HG03139 (cell line): Measurements from ENCODE around the gene NDRG2.
"Not testable (repeated sequence)": the region's sequence is repeated elsewhere in the genome, so short reads cannot be mapped to it uniquely, and the experiment has no call there.

ENCODE experiments used
- ATAC-seq: cut with Tn5 transposase; IDR thresholded peaks from one replicate; pipeline ENCODE4 v1.9.1; 2021; ENCODE audit not compliant: unreplicated experiment

NDRG2 gene

DNA sequence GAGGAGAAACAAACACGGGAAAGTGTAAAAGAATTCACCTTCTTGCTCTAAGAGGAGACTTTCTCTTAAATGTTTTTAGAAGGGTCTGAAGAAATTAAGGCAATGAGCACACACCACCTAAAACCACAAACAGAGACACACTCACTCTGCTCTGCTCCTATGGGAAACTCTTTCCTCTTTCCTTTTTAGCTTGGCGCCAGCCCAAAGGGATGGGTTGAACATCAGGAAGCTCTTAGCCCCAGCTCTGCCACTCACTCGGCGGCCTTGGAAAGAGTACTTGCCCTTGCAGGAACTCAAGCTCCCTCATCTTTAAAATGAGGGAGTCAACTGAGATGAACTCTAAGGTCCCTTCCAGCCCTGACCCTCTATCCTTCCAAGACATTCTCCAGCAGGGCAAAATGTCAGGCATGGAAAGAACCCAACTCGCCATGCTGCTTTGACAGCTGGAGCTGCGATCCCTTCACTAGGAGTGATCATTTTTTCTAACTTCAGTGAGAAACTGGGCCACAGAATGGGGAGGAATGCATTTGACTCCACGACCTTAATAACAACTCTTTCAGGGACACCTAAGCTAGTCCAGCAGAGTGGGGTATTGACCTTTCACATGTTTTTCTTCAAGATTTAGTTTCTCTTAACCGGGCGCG, 31.8 kb upstream of the NDRG2 start:
- ATAC-seq: no peak

DNA sequence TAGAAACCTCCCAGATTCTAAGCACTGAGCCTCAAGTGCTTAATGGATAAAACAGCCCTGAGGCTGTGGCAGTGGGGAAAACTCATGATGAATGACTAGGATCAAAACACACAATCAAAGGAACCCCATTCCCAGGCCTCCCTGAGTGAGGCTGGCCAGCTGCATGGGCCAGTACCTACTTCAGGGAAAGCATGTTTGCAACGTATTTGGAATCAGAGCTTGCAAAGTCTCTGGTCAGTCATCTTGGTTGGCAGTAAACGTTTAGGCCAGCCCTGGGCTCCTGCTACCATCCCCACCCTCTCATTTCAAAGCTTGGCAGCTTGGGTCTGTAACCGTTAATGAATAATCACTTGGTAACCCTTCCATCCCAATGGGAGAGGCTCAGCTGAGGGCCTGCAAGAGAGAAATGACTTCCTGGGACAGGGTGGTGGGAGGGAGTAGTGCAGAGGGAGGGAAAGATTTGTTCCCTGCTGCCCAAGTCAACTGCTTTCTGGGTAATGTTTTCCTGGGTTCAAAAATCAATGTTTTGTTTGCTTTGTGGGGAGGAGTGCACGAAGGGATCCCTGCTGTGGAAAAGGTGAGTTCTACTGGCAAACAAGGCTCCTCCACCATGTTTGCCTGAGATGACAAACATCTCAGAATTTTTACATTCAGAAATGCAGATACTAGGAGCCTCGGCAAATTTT, 30.7 kb upstream of the NDRG2 start:
- ATAC-seq: no peak

DNA sequence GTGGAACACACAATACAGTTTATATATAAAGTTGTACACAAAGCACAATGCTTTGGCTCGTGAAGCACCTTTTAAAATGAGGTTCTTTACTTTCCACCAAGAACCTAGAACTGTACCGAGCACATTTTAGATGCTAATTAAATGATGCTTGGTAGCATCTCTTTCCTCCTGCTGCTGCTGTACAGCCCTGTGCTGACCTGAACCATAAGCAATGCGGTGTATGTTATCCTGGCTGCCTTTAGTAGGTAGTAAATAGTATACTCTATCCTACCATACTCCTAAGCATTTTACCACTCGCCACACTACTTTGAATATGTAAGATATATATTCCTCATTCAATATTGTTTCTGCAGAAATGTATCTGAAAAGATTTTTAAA, 29.9 kb upstream of the NDRG2 start:
- no peak for ATAC-seq

DNA sequence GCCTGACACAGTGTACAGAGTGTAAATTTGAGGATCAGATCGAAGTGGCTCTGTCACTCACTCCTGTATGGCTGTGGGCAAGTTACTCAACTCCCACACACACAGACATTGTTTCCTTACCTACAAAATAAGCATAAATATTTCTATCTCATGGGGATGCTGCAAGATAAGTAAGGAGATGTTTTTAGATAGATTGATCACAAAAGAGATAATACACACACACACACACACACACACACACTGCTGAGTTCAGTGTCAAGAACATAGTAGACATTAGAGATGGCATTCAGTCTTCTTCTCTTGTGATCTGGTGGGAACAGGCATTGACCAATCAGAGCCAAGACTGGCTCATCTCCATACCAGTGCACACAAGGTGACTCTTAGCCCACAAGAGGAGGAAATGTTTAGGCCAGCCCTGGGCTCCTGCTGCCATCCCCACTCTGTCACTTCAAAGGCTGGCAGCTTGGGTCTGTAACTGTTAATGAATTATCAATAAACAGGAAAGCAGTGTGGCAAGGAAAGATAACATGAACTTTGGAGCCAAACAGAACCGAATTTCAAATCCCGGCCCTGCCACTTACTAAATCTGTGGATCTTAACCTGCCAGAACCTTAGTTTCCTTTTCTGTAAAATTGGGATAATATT, 29.4 kb upstream of the NDRG2 start:
- no peak for ATAC-seq

DNA sequence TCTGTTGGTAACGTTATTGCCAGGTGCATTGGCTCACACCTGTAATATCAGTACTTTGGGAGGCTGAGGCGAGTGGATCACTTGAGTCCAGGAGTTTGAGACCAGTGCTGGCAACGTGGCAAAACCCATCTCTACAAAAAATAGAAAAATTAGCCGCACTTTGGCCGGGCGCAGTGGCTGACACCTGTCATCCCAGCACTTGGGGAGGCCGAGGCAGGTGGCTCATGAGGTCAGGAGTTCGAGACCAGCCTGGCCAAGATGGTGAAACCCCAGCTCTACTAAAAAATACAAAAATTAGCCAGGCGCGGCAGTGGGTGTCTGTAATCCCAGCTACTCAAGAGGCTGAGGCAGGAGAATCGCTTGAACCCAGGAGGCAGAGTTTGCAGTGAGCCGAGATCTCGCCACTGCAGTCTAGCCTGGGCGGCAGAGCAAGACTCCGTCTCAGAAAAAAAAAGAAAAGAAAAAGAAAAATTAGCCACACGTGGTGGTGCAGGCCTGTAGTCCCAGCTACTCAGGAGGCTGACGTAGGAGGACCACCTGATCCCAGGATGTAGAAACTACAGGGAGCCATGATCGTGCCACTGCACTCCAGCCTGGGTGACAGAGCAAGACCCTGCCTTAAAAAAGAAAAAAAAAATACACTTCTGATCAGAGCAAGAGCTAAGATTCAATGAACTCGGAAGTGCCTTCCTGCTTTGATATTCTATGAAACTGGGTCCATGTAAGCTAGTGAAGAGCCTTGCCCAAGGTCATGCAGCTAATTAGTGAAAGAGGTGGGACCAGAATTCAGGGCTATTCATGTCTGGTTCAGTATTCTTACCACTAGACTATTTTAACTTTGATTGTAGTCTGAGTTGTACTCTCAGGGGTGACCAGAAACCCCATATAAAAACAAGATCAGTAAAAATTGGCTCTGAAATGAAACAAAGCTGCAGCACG, 28.6 kb upstream of the NDRG2 start:
- ATAC-seq: no peak

DNA sequence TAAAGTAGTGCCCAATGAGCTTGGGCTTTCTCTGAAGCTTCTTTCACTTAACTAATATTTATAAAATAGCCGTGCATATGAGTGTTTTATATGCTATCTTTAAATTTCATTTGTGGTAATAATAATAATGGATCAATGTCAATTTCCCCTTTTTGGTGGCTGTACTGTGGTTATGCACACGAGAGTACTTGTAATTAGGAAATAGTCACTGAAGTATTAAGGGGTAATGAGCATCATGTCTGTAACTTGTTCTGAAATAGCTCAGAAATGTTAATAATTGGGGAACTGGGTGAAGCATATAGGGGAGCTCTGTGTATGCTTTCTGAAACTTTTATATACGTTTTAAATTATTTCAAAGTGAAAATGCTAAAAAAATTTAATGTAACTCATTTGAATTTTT, 25.7 kb upstream of the NDRG2 start:
- ATAC-seq: no peak

DNA sequence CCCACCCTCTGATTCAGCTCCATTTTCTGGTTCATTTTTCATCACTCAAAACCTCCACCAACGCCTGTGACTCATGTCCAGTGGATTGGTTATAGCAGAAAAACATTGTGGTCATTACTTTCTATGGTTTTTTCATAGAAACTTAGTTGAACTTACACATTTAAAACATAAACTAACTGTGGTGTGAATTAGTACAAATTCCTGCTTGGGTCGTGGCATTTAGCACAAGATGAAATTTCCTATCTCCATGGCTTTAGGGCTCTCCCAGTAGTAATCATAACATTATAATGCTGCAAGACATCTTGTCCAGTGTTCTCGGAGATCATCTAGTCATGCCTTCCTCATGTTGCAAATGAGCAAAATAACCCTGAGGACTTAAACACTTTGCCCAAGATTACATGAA, 24.4 kb upstream of the NDRG2 start:
- no peak for ATAC-seq

DNA sequence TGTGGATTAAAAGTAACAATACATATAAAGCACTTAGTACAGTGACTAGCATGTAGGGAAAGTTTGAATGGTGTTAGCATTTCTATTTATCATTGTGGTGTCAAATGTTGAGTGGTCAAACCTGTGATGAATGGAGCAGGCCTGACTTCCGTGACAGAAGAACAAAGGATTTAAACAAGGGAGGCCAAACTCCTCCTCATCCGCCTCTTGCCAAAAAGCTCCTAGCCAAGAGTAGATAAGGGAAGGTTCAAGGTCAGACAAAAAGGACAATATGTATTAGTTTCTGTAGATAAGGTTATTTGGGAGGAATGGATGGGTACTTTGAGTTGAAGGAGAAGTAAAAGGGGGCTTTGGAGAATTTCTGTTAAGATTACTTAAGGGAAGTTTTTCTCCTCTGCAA, 23.8 kb upstream of the NDRG2 start:
- ATAC-seq: no peak

DNA sequence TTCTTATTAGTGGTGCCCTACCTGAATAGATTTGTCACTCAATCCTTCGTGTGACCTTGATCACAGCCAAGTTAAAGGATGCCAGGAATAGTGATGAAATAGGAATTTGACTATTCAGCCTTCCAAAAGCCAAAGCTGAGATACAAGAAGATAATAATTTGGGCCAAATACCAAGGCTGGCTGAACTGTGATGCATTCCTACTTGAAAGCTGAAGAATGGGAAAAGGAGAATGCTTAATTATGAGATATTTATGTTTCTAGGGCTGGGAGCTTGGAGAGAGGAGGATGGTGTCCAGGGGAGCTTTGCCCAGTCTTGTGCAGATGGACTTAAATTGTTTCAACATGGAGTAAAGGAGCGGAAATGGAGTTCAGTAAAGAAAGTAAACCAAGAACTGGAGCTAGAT, 22.5 kb upstream of the NDRG2 start:
- ATAC-seq: no peak

DNA sequence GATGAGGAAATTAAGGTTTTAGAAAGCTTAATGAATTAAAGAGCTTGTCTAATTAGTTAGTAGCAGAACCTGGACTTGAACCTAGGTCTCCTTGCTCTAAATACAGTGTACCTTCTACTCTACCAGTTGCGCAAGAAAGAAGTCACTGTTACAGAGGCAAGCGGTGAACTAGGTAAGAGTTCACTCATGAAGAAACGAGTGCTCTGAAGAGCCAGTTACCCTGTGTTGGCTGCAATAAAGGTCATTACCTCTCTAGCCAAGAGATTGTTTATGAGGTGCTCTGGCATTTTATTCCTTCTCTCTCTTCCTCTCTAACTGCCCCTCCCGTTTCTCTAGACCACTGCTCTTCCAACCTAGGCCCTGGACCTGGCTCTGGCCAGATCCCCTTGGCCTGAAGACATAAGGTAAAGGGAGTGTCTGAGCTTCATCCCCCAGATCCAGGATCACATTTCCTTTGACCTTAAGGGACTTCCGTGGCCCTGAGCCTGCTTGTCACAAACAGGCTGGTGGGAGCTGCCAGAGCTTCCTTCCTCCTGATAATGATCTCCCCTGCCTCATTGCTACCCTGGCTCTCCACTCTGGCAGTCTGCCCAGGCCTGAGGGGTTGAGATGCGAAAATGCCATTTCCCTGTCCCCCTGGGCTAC, 19.2 kb upstream of the NDRG2 start:
- ATAC-seq: no peak

DNA sequence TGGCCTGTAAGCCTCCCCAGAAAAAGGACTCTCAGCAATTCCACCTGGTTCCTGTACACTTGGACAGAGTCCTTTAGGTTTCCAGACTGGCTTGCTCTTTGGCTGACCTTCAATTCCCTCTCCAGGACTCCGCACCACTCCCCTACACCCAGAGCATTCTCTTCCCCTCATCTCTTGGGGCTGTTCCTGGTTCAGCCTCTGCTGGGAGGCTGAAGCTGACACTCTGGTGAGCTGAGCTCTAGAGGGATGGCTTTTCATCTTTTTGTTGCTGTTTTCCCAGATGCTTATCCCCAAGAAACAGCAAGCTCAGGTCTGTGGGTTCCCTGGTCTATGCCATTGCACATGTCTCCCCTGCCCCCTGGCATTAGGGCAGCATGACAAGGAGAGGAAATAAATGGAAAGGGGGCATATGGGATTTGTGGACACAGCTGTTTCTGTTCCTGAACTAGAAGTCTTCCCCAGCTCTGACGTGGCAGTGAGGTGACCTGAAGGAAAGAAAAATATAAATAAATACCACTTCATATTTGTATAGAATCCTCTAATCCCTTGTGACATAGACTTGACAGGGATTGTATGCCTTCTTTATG, 18.6 kb upstream of the NDRG2 start:
- ATAC-seq: no peak

DNA sequence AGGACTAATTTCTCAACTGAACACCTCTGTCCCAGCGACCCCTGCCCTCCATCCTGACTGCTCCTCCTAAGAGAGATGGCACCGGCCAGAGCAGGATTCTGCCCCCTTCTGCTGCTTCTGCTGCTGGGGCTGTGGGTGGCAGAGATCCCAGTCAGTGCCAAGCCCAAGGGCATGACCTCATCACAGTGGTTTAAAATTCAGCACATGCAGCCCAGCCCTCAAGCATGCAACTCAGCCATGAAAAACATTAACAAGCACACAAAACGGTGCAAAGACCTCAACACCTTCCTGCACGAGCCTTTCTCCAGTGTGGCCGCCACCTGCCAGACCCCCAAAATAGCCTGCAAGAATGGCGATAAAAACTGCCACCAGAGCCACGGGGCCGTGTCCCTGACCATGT, 18.1 kb upstream of the NDRG2 start:
- no peak for ATAC-seq

DNA sequence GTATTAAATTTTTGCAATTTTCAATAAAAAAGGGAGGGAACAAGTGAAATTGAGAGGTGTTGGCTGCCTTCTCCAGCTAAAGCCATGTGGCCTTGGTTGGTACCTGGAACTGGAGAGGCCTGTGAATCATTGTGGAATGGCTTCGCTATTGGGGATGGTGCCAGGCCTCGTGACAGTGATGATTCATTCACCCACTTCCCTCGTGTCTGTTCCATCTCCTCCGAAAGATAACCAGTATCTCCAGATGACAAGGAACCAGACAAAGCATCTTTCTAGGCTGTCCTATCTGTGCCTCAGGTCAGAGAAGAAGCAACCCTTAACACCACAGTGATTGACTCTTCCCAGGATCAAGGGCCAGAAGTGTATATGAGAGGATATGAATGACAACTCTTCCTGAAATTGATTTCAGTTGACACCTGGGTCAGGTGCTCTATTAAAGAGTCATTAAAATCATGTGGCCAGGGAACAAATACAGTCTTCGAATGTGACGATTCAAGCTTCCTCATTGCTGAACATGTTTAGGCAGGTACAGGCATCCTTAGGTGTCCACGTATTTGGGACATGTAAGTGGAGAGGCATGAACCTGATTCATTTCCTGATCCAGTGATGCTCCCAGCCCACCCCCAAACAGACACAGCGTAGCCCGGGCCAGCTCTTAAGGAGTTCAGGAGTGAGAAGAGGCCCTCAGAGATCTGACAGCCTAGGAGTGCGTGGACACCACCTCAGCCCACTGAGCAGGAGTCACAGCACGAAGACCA, 17.0 kb upstream of the NDRG2 start, which contains the start of gene RNASE7:
Gene RNASE7, plus strand, starts transcription at position 687 of the 758 bp plus-strand sequence. CDS start 631 bp downstream, outside the sequence.
- ATAC-seq: no peak

DNA sequence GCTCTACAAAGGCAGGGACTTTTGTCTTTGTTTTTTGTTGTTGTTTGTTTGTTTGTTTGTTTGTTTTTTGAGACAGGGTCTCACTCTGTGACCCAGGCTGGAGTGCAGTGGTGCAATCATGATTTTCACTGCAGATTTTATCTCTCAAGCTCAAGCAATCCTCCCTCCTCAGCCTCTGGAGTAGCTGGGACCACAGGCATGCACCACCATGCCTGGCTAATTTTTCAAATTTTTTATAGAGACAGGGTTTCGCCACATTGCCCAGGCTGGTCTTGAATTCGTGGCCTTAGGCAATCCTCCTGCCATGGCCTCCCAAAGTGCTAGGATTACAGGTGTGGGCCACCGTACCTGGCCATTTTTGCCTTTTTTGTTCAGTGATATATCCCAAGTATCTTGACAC, 16.1 kb upstream of the NDRG2 start:
- ATAC-seq: not testable (repeated sequence)

DNA sequence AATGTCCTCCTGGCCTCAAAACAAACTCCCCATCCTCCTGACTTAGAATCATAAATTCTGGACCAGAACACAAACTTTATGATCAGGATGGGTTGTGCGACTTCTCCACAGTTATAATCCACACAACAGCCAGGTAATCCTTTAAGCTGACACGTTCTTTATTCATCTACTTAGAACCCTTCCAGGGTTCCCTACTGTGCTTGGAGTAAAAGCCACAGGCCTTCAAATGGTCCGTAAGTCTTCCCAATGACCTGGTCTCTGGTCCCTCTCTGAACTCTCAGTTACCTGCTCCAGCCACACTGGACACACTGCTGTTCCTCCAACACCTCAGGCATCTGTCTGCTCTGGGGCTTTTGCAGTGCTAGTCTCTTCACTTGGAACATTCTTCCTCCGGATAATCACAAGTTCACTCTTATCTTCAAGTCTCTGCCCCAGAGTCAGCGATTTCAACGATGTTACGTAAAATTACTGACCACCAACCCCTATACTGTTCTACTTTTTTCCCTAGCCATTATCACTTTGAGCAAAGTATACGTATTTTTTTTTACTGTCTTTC, 15.6 kb upstream of the NDRG2 start:
- ATAC-seq: no peak

DNA sequence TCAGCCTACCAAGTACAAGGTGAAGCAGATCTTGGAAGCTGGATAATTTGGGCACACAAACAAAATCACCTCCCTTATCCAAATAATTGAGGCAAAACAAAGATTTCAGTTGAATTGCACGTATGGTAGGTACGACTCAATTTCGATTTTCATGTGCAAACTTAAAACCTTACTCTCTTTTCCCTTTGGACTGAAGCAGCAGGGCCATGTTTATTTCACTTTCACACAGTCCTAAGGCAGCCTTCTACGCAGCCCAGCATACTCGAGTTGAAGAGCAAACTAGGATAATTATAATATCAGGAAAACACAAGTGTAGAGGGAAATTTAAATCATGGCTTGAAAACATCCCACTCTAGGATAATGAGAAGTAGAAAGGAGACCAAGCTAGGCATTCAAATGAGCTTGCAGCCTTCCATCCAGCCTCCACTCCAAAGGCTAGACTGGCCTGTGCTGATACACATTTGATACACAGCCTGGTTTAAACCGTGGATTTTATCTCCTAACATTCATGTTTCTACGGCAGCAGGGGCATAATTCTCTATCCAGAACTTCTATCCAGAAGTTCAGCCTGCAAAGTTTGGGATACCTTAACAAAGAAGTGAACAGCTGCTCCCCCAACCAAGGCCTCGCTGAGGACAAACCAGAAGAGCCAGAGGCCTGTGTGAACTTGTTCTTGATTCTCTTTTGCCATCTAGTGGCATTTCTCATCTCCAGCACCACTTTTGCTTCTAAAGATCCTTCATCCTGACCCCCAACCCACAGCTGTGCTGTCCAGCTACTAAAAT, 14.9 kb upstream of the NDRG2 start:
- ATAC-seq: no peak

DNA sequence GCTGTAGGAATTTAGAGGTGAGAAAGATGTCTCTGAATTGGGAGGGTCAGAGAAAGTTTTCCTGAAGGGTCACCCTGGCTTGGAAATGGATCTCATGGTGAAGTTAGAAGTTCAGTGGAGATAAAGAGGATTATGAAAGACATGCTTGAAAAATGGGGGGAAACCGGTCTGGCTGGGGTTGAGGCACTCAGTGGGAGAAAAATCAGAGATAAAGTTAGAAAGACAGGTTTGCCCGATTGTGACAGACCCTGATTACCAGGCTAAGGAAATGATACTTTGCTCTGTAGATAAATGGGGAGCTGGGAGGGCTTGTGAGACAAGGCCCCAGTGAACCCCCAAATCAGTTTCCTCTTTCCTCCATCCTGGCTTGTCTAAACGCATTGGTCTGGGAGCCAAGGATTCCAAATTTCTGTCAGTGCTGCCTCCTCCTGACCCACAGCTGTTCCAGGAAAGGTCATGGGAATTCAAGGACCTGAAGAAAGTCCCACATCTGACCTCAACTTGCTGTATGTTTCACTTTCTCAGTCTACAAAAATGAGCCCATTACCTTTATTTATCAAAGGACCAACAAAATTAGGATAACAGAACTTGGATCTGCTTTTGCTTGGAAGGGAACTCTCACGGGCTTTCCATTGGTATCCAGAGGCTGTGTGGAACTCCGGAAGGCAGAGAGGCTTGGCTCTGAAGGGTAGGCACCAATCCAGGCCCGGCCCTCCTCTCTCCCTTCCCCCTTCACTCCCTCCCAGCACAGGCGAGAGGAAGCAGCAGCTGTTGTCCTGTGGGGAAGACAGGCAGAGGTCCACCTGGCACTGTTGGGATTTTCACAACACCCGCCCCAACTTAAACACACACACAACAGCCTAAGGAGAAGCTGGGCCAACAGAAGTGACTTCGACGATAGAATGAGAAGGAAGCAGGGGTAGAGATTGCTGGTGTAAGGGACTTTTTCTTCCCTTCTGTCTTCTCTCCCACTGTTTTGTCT, 13.9 kb upstream of the NDRG2 start:
- ATAC-seq: no peak
